Erythroblast (primary cell): Measurements from ENCODE around the gene ST6GAL2.

Experiments used
- GATA1 ChIP-seq: IDR thresholded peaks from 2 replicates; pipeline ENCODE4 v1.6.1; 2011; ENCODE audit warnings: low read depth, mild to moderate bottlenecking, control low read depth, low read length, moderate library complexity
- POLR2A ChIP-seq: IDR thresholded peaks from 2 replicates; pipeline ENCODE4 v1.6.1; 2011; ENCODE audit warnings: mild to moderate bottlenecking, low read length

DNA sequence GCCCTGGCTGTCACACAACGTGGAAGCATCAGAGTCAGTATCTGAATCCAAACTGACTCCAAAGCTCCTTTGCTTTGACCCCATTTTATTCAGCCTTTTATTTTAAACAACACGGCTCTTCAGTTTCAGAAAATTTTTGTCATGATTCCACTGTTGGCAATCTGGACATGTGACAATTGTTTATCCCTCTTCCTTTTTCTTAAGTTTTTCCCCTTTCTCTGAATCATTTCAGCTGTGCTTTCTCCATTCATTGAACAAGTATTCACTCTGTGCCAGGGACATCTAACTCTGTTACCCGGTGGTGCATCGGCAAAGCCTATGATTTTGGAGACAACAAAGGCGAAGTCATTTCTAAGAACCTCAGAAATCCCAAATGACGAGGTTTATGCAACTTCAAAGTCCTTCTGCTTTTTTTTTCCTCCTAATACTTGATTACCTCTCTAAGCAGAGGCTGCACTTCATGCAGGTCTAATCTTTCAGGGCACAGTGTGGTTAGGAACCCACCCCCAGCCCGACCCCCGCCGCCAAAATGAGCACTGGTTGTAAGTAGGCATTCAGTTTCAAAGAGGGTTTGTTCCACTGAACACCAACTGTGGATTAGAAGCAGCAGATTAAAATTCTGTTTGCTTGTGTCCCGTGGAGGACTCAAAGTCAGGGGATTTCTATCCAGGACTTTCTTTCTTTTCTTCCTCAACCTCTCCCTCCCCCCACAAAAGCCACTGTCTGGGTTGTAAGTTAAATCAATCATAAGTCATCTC, 18.6 kb downstream of the ST6GAL2 start:
- no peak for TF ChIP-seq POLR2A
- no peak for TF ChIP-seq GATA1
